H9 (cell line): Measurements from ENCODE around the gene TNIP1. TPM values are rescaled to one million over a fixed set of nuclear protein-coding genes. Genes with fewer than 3 reads are reported as not detected.

Source experiments
- DNase-seq: peaks from one replicate; pipeline ENCODE4 v3.0.0-alpha.2; 2017
- H2AFZ ChIP-seq: one replicate; pipeline ENCODE4 v1.6.1; 2013; ENCODE audit warnings: mild to moderate bottlenecking, low read length, control low read depth, moderate library complexity
- H2AK5ac ChIP-seq: 2 replicates; pipeline ENCODE4 v1.6.1; 2013; ENCODE audit warnings: low read length, control low read depth, mixed read lengths; ENCODE audit not compliant: insufficient read length
- H2BK120ac ChIP-seq: one replicate; pipeline ENCODE4 v1.6.1; 2013; ENCODE audit warnings: low read depth, mild to moderate bottlenecking, low read length, control low read depth, inconsistent platforms; ENCODE audit not compliant: poor library complexity, severe bottlenecking
- H2BK12ac ChIP-seq: 2 replicates; pipeline ENCODE4 v1.6.1; 2013; ENCODE audit warnings: low read length, control low read depth, mixed read lengths, low read depth; ENCODE audit not compliant: insufficient read length
- H2BK15ac ChIP-seq: 2 replicates; pipeline ENCODE4 v1.6.1; 2013; ENCODE audit warnings: low read depth, low read length, control low read depth
- H2BK20ac ChIP-seq: one replicate; pipeline ENCODE4 v1.6.1; 2013; ENCODE audit warnings: low read depth, mild to moderate bottlenecking, low read length, control low read depth, inconsistent platforms; ENCODE audit not compliant: poor library complexity, severe bottlenecking
- H2BK5ac ChIP-seq: 2 replicates; pipeline ENCODE4 v1.6.1; 2013; ENCODE audit warnings: low read length, control low read depth, mixed read lengths; ENCODE audit not compliant: insufficient read length
- H3K14ac ChIP-seq: 2 replicates; pipeline ENCODE4 v1.6.1; 2013; ENCODE audit warnings: low read length, control low read depth; ENCODE audit not compliant: insufficient read depth
- H3K18ac ChIP-seq: 2 replicates; pipeline ENCODE4 v1.6.1; 2013; ENCODE audit warnings: low read depth, mild to moderate bottlenecking, mixed read lengths, low read length, control low read depth; ENCODE audit not compliant: insufficient read length
- H3K23ac ChIP-seq: 2 replicates; pipeline ENCODE4 v1.6.1; 2013; ENCODE audit warnings: low read length, control low read depth, mixed read lengths, low read depth; ENCODE audit not compliant: insufficient read length
- H3K23me2 ChIP-seq: 2 replicates; pipeline ENCODE4 v1.6.1; 2013; ENCODE audit warnings: low read depth, mild to moderate bottlenecking, mixed read lengths, low read length, control low read depth; ENCODE audit not compliant: insufficient read length, poor library complexity, severe bottlenecking
- H3K27ac ChIP-seq: 2 replicates; pipeline ENCODE4 v1.5.1; 2013; ENCODE audit warnings: low read length, control low read depth, mixed read lengths, low read depth; ENCODE audit not compliant: insufficient read length
- H3K27me3 ChIP-seq: 2 replicates; pipeline ENCODE4 v1.6.1; 2013; ENCODE audit warnings: low read length, control low read depth, inconsistent platforms; ENCODE audit not compliant: insufficient read depth
- H3K4ac ChIP-seq: 2 replicates; pipeline ENCODE4 v1.6.1; 2013; ENCODE audit warnings: low read depth, mild to moderate bottlenecking, control low read depth, inconsistent platforms, low read length, moderate library complexity
- H3K4me1 ChIP-seq: 2 replicates; pipeline ENCODE4 v1.6.1; 2013; ENCODE audit warnings: low read length, control low read depth, inconsistent platforms; ENCODE audit not compliant: insufficient read depth
- H3K4me2 ChIP-seq: 2 replicates; pipeline ENCODE4 v1.6.1; 2013; ENCODE audit warnings: low read length, control low read depth, mixed read lengths; ENCODE audit not compliant: insufficient read length, insufficient read depth
- H3K56ac ChIP-seq: 2 replicates; pipeline ENCODE4 v1.6.1; 2013; ENCODE audit warnings: low read depth, mild to moderate bottlenecking, mixed read lengths, low read length, control low read depth; ENCODE audit not compliant: insufficient read length
- H3K79me1 ChIP-seq: 2 replicates; pipeline ENCODE4 v1.6.1; 2013; ENCODE audit warnings: low read depth, mild to moderate bottlenecking, moderate library complexity, low read length, control low read depth, inconsistent platforms; ENCODE audit not compliant: insufficient read depth, poor library complexity, severe bottlenecking
- H3K79me2 ChIP-seq: 2 replicates; pipeline ENCODE4 v1.6.1; 2013; ENCODE audit warnings: low read length, control low read depth, inconsistent platforms; ENCODE audit not compliant: insufficient read depth
- H3K9ac ChIP-seq: 2 replicates; pipeline ENCODE4 v1.6.1; 2013; ENCODE audit warnings: low read length, control low read depth, mixed read lengths; ENCODE audit not compliant: insufficient read length; ENCODE audit errors: extremely low read depth
- H3K9me3 ChIP-seq: one replicate; pipeline ENCODE4 v1.6.1; 2013; ENCODE audit warnings: low read depth, low read length, inconsistent platforms; ENCODE audit not compliant: control insufficient read depth
- H3T11ph ChIP-seq: one replicate; pipeline ENCODE4 v1.6.1; 2013; ENCODE audit warnings: mild to moderate bottlenecking, low read length, control low read depth, inconsistent platforms
- H4K20me1 ChIP-seq: one replicate; pipeline ENCODE4 v1.6.1; 2013; ENCODE audit not compliant: control insufficient read depth, insufficient read length, insufficient read depth
- H4K5ac ChIP-seq: 2 replicates; pipeline ENCODE4 v1.6.1; 2013; ENCODE audit warnings: low read depth, mild to moderate bottlenecking, mixed read lengths, low read length, control low read depth; ENCODE audit not compliant: insufficient read length
- H4K8ac ChIP-seq: replicated peaks from 2 replicates; pipeline ENCODE4 v1.6.1; 2013; ENCODE audit warnings: low read length, control low read depth, mixed read lengths, low read depth; ENCODE audit not compliant: insufficient read length
- H4K91ac ChIP-seq: 2 replicates; pipeline ENCODE4 v1.6.1; 2013; ENCODE audit warnings: low read depth, mild to moderate bottlenecking, moderate library complexity, mixed read lengths, low read length, control low read depth; ENCODE audit not compliant: insufficient read length
- H3K27ac Mint-ChIP-seq, 3 experiments: 2 replicates in 2 of 3; 3 replicates in 1 of 3; pipeline ENCODE4 v1.8.0; 2020 to 2021; ENCODE audit warnings: mixed read lengths in 3 of 3, mild to moderate bottlenecking in 1 of 3, moderate library complexity in 1 of 3
- H3K27me3 Mint-ChIP-seq: 2 replicates; pipeline ENCODE4 v1.8.0; 2021; ENCODE audit warnings: low read depth, mild to moderate bottlenecking, moderate library complexity, mixed read lengths
- H3K36me3 Mint-ChIP-seq, 3 experiments: 2 replicates in 2 of 3; 3 replicates in 1 of 3; pipeline ENCODE4 v1.8.0; 2020 to 2021; ENCODE audit warnings: low read depth in 3 of 3, mixed read lengths in 3 of 3; ENCODE audit not compliant: insufficient read depth in 1 of 3
- H3K4me1 Mint-ChIP-seq, 2 experiments: 2 replicates each; pipeline ENCODE4 v1.8.0; 2020; ENCODE audit warnings: mixed read lengths in 2 of 2
- H3K4me3 Mint-ChIP-seq, 2 experiments: 2 replicates in 1 of 2; 3 replicates in 1 of 2; pipeline ENCODE4 v1.8.0; 2020 to 2021; ENCODE audit warnings: mild to moderate bottlenecking in 2 of 2, mixed read lengths in 2 of 2, moderate library complexity in 1 of 2
- H3K9me3 Mint-ChIP-seq, 2 experiments: 2 replicates in 1 of 2; 3 replicates in 1 of 2; pipeline ENCODE4 v1.8.0; 2020; ENCODE audit warnings: mild to moderate bottlenecking in 2 of 2, mixed read lengths in 2 of 2, moderate library complexity in 1 of 2
- WGBS: extraction: QIAGEN DNeasy Blood & Tissue Kit; methylation state at CpG from one replicate; pipeline ENCODE4 v1.1.7; 2013; ENCODE audit warnings: missing lambda C conversion rate, low lambda C conversion rate, mixed read lengths; ENCODE audit not compliant: insufficient read length; ENCODE audit errors: extremely low coverage; 5-methylcytosine and 5-hydroxymethylcytosine counted together
- total RNA-seq: library from RNA; stranded (reverse); gene quantifications from 2 replicates; pipeline ENCODE4 v1.2.1, GENCODE V29; 2021
- TF ChIP-seq, protein P1 (sequence below): fragments of 200-600 bp; sonication (generic); conservative IDR thresholded peaks from 3 replicates; pipeline ENCODE4 v1.8.0; 2021; ENCODE audit warnings: antibody characterized with exemption, mild to moderate bottlenecking

Gene TNIP1
- total RNA-seq, 1 experiment from 2014 or later: 40.8 TPM

DNA sequence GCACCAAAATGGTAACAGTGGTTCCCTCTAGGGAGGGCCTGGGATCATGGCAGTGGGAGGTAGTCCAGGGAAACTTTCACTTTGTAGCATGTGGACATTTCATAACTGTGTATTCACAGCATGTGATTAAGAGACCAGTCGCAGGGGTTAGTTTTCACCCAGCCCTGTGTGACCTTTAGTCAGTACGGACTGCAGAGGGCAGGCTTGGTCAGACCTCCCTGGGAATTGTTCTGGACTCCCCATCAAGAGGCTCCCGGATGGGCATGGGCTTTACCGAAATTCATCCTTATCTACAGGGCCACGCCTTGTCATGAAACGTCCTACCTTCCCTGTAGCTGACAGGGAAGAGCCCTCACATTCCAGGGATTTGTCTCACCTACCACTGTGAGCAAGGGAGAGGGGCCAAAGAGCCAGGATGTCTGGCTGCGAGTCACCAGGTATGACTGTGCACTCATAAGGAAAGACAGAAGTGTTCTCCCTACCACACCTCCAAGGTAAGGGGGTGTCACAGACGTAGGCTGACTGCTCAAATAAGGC, 40.6 kb downstream of the TNIP1 start:
- no peak overlapping the region for H2BK12ac ChIP-seq
- H2BK5ac ChIP-seq: no peak overlapping the region
- DNase-seq: no peak
- H3K23ac ChIP-seq: no peak overlapping the region
- H4K20me1 ChIP-seq: no peaks in the 10 kb centered on the region
- H3K4me3 Mint-ChIP-seq: no peak overlapping the region
- no peaks in the 10 kb centered on the region; the same call in 1 of the 2 replicates for H3K4me1 ChIP-seq
- no peaks in the 10 kb centered on the region for H3K23me2 ChIP-seq
- no peak overlapping the region; a peak in 1 of 7 replicates for H3K27ac Mint-ChIP-seq
- H3K79me2 ChIP-seq: no peaks in the 10 kb centered on the region
- H3K9me3 ChIP-seq: no peaks in the 10 kb centered on the region
- H3K9ac ChIP-seq: no peak overlapping the region
- H3K18ac ChIP-seq: no peak overlapping the region
- no peak overlapping the region for H3K27ac ChIP-seq
- no CpG with 5 or more reads among the region's 8 CpGs for WGBS
- no peaks in the 10 kb centered on the region for H3K27me3 Mint-ChIP-seq
- no peaks in the 10 kb centered on the region for H3K4me1 Mint-ChIP-seq
- H2AK5ac ChIP-seq: no peak overlapping the region
- H3K4ac ChIP-seq: no peak overlapping the region
- TF ChIP-seq, protein P1, sequence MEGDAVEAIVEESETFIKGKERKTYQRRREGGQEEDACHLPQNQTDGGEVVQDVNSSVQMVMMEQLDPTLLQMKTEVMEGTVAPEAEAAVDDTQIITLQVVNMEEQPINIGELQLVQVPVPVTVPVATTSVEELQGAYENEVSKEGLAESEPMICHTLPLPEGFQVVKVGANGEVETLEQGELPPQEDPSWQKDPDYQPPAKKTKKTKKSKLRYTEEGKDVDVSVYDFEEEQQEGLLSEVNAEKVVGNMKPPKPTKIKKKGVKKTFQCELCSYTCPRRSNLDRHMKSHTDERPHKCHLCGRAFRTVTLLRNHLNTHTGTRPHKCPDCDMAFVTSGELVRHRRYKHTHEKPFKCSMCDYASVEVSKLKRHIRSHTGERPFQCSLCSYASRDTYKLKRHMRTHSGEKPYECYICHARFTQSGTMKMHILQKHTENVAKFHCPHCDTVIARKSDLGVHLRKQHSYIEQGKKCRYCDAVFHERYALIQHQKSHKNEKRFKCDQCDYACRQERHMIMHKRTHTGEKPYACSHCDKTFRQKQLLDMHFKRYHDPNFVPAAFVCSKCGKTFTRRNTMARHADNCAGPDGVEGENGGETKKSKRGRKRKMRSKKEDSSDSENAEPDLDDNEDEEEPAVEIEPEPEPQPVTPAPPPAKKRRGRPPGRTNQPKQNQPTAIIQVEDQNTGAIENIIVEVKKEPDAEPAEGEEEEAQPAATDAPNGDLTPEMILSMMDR: no peak
- no peak overlapping the region for H3K4me2 ChIP-seq
- H3K27me3 ChIP-seq: no peaks in the 10 kb centered on the region
- H3K14ac ChIP-seq: no peak overlapping the region
- H2BK20ac ChIP-seq: no peak overlapping the region
- no peak overlapping the region for H4K5ac ChIP-seq
- no peak overlapping the region for H2BK120ac ChIP-seq
- H4K8ac ChIP-seq: no peak overlapping the region
- H4K91ac ChIP-seq: no peak overlapping the region
- no peaks in the 10 kb centered on the region for H3K9me3 Mint-ChIP-seq
- H3K79me1 ChIP-seq: no peaks in the 10 kb centered on the region
- no peak overlapping the region for H3T11ph ChIP-seq
- H3K56ac ChIP-seq: no peak overlapping the region
- H2AFZ ChIP-seq: no peak overlapping the region
- H3K36me3 Mint-ChIP-seq: peaks cover 3 to 35% (median 25%) of the 10 kb centered on the region in 3 experiments; a peak in 5 of 7 replicates
- no peak overlapping the region for H2BK15ac ChIP-seq
